NOMO-1 treated with dmso at 0.1 percent for 144 hours (cell line): ENCODE data around the gene ADGRG3.
"Not testable (repeated sequence)": the region's sequence is repeated elsewhere in the genome, so short reads cannot be mapped to it uniquely, and the experiment has no call there.

Source experiments
- DNase-seq: peaks from one replicate; lab custom pipeline; 2025; ENCODE audit not compliant: unreplicated experiment; lab: John Stamatoyannopoulos, UW

The ADGRG3 gene

DNA sequence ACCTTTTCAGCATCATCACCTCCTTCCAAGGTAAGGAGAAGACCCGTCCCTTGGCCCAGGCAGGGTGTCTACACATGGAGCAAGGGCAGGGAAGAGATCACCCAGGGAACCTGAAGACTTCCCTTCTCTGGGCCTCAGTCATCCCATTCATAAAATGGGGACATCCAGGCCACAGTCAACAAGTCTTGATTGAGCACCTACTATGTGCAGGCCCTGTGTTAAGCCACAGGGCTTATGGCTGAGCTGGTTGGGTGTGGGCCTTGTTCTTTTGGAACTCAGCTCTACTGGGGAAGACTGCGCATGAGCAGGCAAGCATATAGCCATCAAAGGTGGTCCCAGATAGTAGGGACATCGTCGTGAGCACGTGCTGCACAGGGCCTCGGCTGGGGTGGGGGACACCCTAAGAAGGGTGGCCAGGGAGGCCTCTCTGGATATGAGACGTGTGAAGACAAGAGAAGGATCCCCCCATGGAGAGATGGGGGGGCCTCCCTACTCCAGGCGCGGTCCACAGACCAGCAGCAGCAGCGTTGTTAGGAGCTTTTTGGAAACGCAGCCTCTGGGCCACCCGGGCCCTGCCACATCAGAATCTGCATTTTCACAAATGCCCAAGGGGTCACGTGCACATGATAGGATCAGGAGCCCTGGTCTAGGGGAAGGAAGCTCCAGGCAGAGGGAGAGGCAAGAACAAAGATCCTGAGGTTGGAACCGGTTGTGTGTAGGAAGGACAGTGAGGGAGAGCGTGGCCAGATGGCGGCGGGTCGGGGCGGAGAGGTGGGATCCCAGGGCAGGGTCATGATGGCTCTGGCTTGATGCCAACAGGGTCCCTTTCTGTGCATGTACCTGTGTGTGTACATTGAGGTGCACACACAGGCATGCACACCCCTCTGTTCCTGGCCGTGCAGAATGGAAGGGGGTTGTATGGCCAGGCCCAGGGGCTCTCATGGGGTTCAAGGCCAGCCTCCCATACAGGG is 5.9 kb upstream of the ADGRG3 start:
- no peak for DNase-seq

DNA sequence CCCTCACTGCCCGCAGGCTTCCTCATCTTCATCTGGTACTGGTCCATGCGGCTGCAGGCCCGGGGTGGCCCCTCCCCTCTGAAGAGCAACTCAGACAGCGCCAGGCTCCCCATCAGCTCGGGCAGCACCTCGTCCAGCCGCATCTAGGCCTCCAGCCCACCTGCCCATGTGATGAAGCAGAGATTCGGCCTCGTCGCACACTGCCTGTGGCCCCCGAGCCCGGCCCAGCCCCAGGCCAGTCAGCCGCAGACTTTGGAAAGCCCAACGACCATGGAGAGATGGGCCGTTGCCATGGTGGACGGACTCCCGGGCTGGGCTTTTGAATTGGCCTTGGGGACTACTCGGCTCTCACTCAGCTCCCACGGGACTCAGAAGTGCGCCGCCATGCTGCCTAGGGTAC is 4.7 kb upstream of the ADGRG3 start:
- DNase-seq: no peak

DNA sequence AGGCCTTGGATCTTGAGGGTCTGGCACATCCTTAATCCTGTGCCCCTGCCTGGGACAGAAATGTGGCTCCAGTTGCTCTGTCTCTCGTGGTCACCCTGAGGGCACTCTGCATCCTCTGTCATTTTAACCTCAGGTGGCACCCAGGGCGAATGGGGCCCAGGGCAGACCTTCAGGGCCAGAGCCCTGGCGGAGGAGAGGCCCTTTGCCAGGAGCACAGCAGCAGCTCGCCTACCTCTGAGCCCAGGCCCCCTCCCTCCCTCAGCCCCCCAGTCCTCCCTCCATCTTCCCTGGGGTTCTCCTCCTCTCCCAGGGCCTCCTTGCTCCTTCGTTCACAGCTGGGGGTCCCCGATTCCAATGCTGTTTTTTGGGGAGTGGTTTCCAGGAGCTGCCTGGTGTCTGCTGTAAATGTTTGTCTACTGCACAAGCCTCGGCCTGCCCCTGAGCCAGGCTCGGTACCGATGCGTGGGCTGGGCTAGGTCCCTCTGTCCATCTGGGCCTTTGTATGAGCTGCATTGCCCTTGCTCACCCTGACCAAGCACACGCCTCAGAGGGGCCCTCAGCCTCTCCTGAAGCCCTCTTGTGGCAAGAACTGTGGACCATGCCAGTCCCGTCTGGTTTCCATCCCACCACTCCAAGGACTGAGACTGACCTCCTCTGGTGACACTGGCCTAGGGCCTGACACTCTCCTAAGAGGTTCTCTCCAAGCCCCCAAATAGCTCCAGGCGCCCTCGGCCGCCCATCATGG is 4.0 kb upstream of the ADGRG3 start:
- no peak for DNase-seq

DNA sequence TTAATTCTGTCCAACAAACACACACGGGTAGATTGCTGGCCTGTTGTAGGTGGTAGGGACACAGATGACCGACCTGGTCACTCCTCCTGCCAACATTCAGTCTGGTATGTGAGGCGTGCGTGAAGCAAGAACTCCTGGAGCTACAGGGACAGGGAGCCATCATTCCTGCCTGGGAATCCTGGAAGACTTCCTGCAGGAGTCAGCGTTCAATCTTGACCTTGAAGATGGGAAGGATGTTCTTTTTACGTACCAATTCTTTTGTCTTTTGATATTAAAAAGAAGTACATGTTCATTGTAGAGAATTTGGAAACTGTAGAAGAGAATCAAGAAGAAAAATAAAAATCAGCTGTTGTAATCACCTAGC is 3.5 kb upstream of the ADGRG3 start:
- no peak for DNase-seq

DNA sequence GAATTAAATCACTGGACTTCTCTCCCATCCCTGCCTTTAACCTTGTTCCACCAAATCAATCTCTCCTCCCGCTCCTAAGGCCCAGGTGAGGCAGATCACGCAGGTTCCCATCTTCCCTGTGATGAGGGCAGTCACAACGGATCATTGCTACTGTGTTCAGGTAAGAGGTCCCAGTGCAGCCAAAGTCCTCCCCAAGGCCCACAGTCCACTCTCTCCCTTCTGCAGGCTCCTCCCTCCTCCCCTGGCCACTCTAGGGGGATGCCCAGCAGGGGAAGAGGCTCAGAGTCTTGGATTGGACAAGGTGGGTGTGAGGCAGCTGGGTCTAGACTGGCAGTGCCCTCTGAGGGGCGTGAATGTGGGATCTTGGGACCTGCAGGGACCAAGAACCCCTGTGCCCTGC is 2.6 kb upstream of the ADGRG3 start:
- DNase-seq: no peak

DNA sequence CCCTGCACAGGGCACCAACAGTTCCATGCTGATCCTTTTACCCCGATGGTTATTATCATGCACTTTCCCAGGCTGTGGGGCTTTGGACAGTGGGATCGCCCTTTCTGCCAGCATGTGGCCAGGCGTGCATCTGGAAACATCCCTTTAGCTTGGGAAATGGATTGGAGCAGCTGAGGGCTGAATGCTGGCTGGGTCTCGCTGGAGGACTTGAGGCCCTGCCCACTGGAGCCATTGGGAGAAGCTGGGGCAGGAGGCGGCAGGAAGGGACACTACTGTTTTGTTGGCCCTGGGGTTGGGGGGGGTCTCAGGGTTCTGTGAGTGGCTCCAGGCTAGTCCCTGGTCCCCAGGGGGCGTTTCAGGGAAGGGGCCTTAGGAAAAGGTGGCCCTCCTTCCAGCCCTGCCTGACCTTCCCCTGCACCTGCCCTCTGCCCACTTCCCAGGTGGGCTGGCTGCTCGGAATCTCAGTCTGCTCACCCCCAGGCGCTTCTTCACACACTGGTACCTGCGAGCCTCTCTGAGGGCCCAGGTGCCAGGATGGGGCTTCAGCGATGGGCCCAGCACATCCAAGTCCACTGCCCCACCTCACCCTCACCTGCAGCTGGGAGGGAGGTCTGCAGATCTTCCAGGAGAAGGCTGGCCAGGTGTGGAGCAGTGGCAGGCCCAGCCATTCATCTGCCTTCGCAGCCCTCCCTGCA is 1.6 kb upstream of the ADGRG3 start:
- DNase-seq: no peak

DNA sequence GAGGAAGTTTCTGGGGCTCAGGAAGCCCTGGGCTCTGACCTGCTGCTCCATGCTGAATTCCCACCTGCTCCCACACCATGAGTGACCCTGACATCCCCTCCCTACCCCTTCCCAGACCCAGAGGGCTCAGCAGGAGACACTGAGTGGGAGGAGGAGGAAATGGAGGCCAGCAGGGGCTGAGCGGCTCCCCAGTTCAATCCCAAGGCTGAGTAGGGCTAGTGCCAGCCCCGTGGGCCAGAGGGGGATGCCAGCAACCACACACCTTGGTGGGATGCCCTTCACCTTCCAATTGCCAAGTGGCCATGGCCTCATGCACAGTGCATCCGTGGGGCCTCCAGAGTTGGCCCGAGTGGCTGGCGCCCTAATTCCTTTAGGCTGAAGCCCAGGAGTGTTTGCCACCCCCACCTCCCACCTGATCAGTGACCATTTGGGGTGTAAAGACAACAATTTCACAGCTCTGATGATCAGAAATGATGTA is 1.0 kb upstream of the ADGRG3 start:
- DNase-seq: no peak

DNA sequence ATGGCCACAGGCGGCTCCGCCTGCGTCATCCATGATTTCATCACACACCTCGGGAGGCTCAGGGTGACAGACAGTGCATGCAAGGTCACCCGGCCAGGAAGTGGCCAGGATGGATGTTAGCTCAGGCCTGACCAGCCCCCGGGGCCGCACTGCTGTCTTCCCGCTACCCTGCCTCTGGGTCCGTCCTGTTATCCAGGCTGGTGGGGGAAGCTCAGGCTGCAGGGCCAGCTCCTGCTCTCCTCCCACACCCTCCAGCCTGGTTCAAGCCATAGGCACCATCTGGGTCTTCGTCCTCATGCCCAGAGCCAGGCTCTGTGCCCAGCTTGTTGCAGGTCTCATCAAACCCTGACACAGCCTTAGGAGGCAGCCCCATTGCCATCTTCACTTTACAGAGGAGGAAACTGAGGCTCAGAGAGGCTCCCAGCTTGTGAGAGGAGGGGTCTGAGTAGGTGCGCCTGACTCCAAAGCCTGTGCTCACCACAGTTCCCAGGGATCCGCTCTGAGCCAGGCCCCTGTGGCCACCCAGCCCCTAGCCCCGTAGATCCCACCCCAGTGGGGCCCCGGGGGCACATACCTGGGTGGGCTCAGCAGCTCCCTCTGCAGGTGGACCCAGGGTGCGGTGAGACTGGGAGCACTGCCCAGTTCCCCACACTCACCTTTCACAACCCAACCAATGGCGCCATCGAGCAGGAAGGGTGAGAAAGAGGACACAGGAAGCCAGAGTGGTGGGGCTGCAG is 412 bp upstream of the ADGRG3 start:
- DNase-seq: peak; percentile 38

DNA sequence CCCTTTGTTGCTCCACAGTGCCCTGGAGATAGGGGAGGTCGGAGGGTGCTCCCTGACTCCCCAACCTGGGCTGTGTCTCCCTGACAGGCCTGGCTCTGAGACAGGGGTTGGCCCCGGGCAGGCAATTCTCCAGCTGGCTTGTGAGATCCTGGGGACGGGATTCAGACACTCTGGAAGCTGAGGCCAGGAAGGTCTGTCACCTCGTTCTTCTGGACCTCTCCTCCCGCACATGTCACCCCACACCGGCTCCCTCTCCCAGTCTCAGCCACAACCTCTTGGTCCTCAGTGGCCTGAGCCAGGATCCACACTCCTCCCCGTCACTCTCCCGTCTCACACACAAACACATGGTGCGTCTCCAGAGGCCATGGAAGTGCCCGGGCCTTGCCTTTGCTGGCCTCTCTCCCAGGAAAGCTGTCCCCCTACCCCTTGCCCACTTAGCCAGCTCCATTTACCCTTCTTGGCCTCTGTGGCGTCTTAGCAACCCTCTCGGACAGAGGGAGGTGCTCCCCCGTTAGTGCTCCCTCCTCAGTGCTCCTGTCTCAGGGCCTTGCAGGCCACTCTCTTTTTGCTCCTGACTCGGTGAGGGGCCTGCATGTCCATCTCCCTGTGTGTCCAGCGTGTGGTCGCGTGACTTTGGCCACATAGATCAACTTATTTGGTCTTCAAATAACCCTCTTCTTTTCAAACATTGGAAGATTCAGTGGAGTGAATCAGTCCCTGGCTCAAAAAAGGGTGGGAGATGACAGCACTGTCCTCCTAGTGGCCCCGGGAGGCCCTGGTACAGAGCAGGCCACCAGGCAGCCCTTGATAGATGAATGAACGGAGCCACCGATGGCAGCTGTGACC is 747 bp downstream of the ADGRG3 start:
- no peak for DNase-seq

DNA sequence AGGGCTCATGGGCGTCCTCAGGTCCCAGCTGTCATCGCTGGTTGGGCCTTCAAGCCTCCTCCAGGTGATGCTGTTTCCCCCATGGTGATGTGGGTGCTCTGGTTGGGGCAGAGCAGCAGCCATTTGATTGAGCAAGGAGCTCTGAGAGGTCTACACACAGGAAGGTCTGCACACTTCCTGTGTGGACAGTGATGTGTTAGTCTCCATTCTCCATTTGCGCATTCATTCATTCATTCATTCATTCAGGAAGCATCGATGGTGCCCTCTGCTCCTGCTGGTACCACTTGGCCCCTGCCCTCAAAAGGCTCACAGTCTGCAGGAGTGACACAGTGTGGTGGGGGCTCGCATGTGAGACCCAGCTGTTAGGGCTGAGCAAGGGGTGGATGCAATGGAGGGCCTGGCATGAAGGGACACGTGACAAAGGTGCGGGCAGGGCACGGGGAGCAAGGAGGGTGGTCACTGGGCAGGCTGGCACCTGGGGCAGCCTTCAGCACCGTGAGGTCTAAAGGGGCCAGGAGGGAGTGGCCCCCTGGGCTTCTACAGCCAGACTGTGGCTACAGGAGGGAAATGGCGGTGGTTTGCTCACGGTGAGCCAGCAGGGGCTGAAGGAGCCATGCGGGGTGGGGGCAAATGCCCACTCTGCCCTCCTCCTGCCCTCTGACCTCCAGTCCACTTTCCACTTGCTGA is 1.5 kb downstream of the ADGRG3 start:
- DNase-seq: no peak

DNA sequence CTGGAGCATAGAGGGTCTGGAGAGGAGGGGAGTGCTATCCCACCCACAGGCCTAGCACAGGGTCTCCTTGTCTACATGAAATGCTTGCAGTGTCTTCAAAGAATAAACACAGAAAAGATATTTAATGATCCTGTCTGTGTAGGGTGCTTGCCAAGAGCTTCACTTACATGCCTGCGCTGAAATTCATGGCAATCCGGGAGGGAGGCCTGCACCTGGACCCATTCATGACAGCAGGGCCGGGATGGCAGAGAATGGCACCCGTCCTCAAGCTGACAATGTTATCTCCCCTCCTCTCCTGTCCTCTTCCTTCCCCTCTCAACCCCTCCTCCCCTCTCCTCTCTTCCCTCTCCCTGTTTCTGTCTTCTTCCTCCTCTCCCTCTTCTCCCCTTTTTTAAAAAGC is 2.1 kb downstream of the ADGRG3 start:
- DNase-seq: no peak

DNA sequence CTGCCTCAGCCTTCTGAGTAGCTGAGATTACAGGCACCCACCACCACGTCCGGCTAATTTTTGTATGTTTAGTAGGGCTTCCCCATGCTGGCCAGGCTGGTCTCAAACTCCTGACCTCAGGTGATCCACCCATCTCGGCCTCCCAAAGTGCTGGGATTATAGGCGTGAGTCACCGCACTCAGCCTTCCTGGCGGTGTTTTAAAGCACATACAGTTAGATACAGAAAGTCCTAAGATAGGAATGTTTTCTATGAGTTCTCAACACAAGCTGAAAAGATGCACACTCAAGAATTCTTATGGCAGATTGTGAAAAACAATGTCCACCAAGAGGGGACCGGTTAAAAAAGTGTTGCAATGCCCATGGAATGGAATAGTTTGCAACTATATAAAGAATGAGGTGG is 3.3 kb downstream of the ADGRG3 start:
- not testable (repeated sequence) for DNase-seq

DNA sequence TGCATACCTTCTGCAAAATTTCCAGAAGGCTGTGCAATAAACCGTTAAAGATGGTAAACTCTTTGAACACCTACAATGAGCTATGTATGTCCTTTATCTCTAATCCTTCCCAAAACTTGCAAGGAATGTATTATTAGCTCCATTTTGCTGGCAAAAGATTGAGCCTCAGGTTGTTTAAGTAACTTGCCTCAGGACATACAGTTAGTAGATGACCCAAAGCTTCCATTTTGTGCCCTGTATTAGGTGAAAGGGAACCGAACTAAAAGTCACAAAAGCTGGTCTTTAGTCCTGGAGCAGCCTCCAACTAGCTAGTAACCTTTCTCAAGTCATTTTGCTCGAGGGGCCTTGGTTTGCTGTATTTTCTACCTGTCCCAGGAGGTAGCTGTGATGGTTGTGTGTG is 4.3 kb downstream of the ADGRG3 start:
- no peak for DNase-seq

DNA sequence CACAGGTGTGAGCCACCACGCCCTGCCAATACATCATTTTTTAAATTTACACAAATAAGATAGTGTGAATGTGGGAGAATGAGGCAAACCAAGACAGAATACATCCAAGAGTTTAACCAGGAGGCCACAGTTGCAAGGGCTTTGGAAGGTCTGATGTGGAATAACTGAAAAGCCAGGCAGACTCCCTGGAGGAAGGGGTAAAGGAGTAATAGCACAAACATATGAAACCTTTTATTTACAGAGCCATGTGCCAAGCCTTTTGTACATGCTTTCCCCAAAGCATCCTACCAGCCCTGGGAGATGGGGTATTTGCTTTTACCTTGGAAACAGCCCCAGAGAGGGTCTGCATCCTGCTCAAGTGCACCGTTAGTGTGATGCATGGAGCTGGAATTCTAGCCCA is 4.7 kb downstream of the ADGRG3 start:
- no peak for DNase-seq

DNA sequence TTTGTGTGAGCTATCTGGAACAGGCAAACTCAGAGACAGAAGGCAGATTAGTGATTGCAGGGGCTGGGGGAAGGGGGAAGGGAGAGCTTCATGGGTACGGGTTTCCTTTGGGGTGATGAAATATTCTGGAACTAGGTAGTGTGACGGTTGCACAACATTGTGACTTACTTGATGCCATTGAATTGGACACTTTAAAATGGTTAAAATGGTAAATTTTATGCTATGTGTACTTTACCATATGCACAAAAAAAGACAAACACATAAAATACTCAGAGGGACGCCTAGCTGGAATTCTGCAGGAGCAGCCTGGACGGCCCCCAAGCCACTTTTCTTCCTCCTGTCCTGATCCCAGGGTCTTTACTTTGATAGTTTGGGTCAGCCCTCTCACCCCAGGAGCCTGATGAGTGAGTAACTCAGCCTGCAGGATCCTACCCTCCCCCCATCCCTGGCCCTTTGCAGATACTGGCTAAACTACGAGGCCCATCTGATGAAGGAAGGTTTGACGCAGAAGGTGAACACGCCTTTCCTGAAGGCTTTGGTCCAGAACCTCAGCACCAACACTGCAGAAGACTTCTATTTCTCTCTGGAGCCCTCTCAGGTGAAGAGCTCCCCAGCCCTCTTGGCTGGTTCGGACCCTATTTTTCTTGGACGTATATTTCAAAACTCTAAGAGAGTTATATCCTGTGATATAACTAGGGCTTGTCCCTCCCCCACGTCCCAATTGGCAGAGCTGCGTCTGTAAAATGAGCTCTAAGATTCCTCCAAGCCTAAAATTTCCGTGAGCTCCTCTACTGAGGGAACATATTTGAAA is 7.8 kb downstream of the ADGRG3 start:
- peak; percentile 62 for DNase-seq

DNA sequence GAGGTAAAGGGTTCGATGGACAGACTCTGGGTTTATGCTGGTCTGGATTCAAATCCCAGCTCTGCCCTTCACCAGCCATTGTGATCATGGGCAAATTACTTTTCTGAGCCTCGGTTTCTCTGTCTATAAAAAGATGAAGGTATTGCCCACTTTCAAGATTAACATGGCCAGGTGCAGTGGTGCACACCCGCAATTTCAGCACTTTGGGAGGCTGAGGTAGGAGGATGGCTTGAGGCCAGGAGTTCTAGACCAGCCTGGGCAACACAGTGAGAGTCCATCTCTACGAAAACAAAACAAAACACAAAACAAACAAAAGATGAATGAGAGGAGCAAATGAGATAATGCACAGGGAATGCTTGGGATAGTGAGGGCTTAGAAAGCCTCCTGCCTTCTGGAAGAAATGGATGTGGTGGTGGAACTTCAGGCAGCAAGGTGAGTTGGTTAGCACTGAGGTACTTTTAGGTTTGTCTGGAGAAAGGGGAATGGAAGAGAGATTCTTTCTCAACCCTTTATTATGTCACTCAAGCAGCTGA is 8.5 kb downstream of the ADGRG3 start:
- DNase-seq: no peak

DNA sequence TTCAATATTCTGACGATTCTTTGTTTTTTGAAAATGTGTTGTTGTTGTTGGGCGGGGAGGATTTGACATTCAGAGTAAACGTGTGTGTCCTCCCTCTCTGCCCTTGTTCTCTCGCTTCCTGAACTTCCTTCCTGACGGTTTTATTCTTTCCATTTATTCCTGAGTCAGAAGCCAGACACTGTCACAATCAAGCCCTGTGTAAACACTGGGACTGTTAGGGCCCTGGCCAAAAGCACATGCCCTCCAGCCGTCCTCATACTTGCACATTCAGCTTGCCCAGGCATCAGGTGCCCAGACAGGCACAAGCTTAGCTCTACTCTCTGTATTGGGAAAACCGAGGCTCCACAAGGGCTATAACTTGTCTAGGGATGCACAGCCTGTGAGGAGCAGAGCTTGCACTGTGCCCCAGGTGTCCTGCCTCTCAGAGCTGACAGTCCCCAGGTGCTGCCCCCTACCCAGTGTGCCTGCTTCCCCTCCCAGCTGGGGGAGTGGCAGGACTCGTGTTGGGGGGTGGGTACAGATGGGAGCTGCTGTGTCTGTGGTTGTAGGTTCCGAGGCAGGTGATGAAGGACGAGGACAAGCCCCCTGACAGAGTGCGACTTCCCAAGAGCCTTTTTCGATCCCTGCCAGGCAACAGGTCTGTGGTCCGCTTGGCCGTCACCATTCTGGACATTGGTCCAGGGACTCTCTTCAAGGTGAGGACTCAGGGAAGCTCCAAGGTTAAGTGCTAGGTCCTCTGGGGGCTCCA is 9.7 kb downstream of the ADGRG3 start:
- no peak for DNase-seq

DNA sequence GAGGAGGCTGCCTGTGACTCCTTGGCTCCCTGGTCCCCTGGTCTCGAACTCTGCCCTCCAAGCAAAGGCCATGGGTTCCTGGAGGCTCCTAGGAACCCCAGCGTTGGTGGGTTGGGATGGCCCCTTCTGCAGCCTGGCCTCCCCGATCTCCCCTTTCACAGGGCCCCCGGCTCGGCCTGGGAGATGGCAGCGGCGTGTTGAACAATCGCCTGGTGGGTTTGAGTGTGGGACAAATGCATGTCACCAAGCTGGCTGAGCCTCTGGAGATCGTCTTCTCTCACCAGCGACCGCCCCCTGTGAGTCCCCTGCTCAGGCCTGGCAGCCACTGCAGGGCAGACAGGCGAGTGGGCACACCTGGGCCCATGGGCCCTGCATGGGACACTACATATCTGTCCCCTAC is 10.9 kb downstream of the ADGRG3 start:
- DNase-seq: no peak
